Activated CD4-positive, alpha-beta T cell treated with anti-CD3 and anti-CD28 coated beads, Interleukin-2, amount 50 U/mL, for 1 hour (primary cell): Measurements from ENCODE around the gene AARS1.
"Not testable (repeated sequence)": the region's sequence is repeated elsewhere in the genome, so short reads cannot be mapped to it uniquely, and the experiment has no call there.

Experiments
- DNase-seq: peaks from one replicate; pipeline ENCODE4 v3.0.0-alpha.2; 2020

Gene AARS1

GRCh38 chr16:70223216-70223615, 66.1 kb downstream of the AARS1 start:
- DNase-seq: not testable (repeated sequence)

DNA sequence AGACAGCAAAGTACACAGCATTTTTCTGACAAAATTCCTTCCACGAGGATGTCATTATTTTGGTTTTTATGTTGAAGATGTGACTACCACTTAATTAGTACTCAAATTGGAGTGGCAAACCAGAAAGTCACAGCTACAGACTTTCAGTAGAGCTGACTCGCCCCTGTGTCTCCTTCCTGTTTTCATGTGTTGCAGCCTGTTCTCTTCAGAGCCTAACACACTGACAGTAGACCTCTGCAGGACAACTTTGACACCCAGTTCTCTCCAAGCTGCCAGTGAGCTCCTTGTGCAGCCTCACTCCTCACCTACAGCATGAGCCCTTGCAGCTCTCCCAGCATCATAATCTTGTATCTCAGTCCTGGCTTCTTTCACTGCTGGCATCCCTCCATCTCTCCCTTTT, 66.7 kb downstream of the AARS1 start:
- not testable (repeated sequence) for DNase-seq

DNA sequence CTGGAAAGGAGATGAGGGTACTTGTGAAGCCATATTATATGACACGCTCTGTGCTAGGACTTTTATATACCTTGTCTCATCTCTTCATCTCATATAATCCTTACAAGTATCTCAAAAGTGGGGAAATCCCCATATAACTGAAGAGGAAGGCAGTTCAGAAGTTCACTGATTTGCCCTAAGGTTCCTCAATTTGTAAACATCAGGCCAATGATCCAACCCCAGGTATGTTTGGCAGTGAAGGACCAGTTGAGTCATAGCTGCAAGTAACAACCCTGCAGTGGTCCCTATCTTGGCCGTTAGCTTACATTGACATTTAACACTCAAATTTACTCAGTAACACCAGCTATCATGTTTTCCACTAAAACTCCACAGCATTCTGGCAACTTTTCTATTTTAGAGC, 70.7 kb downstream of the AARS1 start:
- not testable (repeated sequence) for DNase-seq

DNA sequence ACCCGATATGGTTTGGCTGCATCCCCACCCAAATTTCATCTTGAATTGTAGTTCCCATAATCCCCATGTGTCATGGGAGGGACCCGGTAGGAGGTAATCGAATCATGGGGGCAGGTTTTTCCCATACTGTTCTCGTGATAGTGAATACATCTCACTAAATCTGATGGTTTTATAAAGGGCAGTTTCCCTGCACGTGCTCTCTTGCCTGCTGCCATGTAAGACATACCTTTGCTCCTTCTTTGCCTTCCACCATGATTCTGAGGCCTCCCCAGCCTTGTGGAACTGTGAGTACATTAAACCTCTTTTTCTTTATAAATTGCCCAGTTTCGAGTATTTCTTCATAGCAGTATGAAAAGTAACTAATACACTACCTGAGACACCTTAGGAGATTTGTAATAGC, 82.9 kb downstream of the AARS1 start:
- not testable (repeated sequence) for DNase-seq

DNA sequence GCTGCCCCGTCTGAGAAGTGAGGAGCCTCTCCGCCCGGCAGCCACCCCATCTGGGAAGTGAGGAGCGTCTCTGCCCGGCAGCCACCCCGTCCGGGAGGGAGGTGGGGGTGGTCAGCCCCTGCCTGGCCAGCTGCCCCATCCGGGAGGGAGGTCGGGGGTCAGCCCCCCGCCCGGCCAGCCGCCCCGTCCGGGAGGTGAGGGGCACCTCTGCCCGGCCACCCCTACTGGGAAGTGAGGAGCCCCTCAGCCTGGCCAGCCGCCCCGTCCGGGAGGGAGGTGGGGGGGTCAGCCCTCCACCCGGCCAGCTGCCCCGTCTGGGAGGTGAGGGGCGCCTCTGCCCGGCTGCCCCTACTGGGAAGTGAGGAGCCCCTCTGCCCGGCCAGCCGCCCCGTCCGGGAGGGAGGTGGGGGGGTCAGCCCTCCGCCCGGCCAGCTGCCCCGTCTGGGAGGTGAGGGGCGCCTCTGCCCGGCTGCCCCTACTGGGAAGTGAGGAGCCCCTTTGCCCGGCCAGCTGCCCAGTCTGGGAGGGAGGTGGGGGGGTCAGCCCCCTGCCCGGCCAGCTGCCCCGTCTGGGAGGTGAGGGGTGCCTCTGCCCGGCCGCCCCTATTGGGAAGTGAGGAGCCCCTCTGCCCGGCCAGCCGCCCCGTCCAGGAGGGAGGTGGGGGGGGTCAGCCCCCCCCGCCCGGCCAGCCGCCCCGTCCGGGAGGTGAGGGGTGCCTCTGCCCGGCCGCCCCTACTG, 84.5 kb downstream of the AARS1 start:
- not testable (repeated sequence) for DNase-seq

DNA sequence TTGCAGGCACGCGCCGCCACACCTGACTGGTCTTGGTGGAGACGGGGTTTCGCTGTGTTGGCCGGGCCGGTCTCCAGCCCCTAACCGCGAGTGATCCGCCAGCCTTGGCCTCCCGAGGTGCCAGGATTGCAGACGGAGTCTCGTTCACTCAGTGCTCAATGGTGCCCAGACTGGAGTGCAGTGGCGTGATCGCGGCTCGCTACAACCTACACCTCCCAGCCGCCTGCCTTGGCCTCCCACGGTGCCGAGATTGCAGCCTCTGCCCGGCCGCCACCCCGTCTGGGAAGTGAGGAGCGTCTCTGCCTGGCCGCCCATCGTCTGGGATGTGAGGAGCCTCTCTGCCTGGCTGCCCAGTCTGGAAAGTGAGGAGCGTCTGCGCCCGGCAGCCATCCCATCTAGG, 85.3 kb downstream of the AARS1 start:
- not testable (repeated sequence) for DNase-seq

- not testable (repeated sequence) for DNase-seq
Measured at GRCh38 chr16:70203508-70203907, 85.8 kb downstream of the AARS1 start.
